ENCODE data around the gene SIAE. TPM values are rescaled to one million over a fixed set of nuclear protein-coding genes. Genes with fewer than 3 reads are reported as not detected.

Gene SIAE
- total RNA-seq, 1 experiment from 2014 or later = 5.6 TPM

DNA sequence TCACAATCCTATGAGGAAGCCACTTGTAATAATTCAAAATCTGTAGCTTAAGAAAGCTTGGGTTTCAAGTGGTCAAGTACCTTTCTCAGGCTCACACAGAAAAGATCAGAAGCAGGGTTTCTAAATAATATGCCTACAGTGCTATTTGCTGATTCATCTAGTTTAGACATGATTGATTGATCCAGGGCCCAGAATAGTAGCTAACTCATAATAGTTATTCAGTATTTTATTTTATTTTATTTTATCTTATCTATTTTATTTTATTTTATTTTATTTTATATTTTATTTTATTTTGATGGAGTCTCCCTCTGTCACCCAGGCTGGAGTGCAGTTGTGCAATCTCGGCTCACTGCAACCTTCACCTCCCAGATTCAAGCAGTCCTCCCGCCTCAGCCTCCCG lies 78.2 kb downstream of the SIAE start:
- Histone ChIP-seq H2BK5ac (ENCODE audit: insufficient read length, low read length) (no peak overlapping the region), H3K18ac (ENCODE audit: insufficient read length, low read depth, low read length) (no peak overlapping the region), H3K23ac (ENCODE audit: insufficient read length, low read depth, low read length) (no peak overlapping the region), H2AK5ac (ENCODE audit: insufficient read length, low read length) (no peak overlapping the region), H2BK120ac (ENCODE audit: low read depth, low read length, poor library complexity, severe bottlenecking) (no peak overlapping the region), H3K14ac (ENCODE audit: insufficient read depth, low read length) (no peak overlapping the region), H2BK15ac (ENCODE audit: low read depth, low read length) (no peak overlapping the region), H3T11ph (ENCODE audit: low read length) (no peak overlapping the region), H3K56ac (ENCODE audit: insufficient read length, low read depth, low read length) (no peak overlapping the region), H2AFZ (ENCODE audit: low read length) (no peak overlapping the region), H3K27me3 (ENCODE audit: insufficient read depth, low read length) (no peaks in the 10 kb centered on the region), H2BK20ac (ENCODE audit: low read depth, low read length, poor library complexity, severe bottlenecking) (no peak overlapping the region), H2BK12ac (ENCODE audit: insufficient read length, low read depth, low read length) (no peak overlapping the region), H3K4me1 (ENCODE audit: insufficient read depth, low read length) (no peaks in the 10 kb centered on the region; the same call in 1 of the 2 replicates), H3K4me2 (ENCODE audit: insufficient read depth, insufficient read length, low read length) (no peak overlapping the region), H3K79me2 (ENCODE audit: insufficient read depth, low read length) (no peaks in the 10 kb centered on the region), H4K20me1 (ENCODE audit: control insufficient read depth, insufficient read depth, insufficient read length) (no peaks in the 10 kb centered on the region), H4K8ac (replicated peaks; ENCODE audit: insufficient read length, low read depth, low read length) (no peak overlapping the region), H3K27ac (ENCODE audit: insufficient read length, low read depth, low read length) (no peak overlapping the region), H4K91ac (ENCODE audit: insufficient read length, low read depth, low read length) (no peak overlapping the region), H3K23me2 (ENCODE audit: insufficient read length, low read depth, low read length, poor library complexity, severe bottlenecking) (no peaks in the 10 kb centered on the region), H3K79me1 (ENCODE audit: insufficient read depth, low read depth, low read length, poor library complexity, severe bottlenecking) (no peaks in the 10 kb centered on the region), H3K9me3 (ENCODE audit: control insufficient read depth, low read depth, low read length) (no peaks in the 10 kb centered on the region), H3K4ac (ENCODE audit: low read depth, low read length) (no peak overlapping the region), H4K5ac (ENCODE audit: insufficient read length, low read depth, low read length) (no peak overlapping the region), H3K9ac (ENCODE audit: extremely low read depth, insufficient read length, low read length) (no peak overlapping the region)
- no CpG with 5 or more reads among the region's 3 CpGs for WGBS (ENCODE audit: extremely low coverage, insufficient read length, low lambda C conversion rate)
- TF ChIP-seq, protein P1, sequence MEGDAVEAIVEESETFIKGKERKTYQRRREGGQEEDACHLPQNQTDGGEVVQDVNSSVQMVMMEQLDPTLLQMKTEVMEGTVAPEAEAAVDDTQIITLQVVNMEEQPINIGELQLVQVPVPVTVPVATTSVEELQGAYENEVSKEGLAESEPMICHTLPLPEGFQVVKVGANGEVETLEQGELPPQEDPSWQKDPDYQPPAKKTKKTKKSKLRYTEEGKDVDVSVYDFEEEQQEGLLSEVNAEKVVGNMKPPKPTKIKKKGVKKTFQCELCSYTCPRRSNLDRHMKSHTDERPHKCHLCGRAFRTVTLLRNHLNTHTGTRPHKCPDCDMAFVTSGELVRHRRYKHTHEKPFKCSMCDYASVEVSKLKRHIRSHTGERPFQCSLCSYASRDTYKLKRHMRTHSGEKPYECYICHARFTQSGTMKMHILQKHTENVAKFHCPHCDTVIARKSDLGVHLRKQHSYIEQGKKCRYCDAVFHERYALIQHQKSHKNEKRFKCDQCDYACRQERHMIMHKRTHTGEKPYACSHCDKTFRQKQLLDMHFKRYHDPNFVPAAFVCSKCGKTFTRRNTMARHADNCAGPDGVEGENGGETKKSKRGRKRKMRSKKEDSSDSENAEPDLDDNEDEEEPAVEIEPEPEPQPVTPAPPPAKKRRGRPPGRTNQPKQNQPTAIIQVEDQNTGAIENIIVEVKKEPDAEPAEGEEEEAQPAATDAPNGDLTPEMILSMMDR (conservative IDR thresholded peaks at IDR 0.05) = no peak
- H3K4me1 Mint-ChIP-seq = no peaks in the 10 kb centered on the region
- H3K27ac Mint-ChIP-seq = no peak overlapping the region
- no peak for DNase-seq
- H3K27me3 Mint-ChIP-seq (ENCODE audit: low read depth) = peaks cover 7% of the 10 kb centered on the region
- H3K36me3 Mint-ChIP-seq (ENCODE audit: insufficient read depth in 1 of 3, low read depth in 3 of 3) = no peaks in the 10 kb centered on the region
- H3K9me3 Mint-ChIP-seq = no peaks in the 10 kb centered on the region
- no peak overlapping the region for H3K4me3 Mint-ChIP-seq
